Measurements from ENCODE around the gene PPM1H.

PPM1H gene

DNA sequence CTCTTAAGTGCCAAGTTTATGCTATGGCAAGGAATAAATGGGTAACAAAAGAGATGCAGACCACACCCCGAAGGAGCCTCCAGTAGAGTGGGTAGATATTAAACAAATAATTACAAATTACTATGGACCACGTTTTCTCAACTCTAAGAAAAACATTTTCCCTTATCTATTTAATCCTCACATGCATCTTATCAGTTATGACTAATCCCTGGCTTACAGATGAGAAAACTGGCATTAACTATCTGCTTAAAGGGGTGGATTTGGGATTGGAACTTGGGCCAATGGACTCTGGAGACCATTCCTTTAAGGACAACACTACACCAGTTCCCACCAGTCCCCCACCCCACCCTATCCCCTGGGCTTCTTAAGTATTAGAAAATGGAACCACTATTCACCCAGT is 26.3 kb downstream of the PPM1H start:
- no peak overlapping the region for H3K4me3 ChIP-seq (replicated peaks; ENCODE audit: low read depth, low read length)
- TF ChIP-seq, protein P1, sequence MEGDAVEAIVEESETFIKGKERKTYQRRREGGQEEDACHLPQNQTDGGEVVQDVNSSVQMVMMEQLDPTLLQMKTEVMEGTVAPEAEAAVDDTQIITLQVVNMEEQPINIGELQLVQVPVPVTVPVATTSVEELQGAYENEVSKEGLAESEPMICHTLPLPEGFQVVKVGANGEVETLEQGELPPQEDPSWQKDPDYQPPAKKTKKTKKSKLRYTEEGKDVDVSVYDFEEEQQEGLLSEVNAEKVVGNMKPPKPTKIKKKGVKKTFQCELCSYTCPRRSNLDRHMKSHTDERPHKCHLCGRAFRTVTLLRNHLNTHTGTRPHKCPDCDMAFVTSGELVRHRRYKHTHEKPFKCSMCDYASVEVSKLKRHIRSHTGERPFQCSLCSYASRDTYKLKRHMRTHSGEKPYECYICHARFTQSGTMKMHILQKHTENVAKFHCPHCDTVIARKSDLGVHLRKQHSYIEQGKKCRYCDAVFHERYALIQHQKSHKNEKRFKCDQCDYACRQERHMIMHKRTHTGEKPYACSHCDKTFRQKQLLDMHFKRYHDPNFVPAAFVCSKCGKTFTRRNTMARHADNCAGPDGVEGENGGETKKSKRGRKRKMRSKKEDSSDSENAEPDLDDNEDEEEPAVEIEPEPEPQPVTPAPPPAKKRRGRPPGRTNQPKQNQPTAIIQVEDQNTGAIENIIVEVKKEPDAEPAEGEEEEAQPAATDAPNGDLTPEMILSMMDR (IDR thresholded peaks at IDR 0.05; ENCODE audit: low read length, missing control alignments), result no peak
- DNase-seq (ENCODE audit: low read depth), result no peak

DNA sequence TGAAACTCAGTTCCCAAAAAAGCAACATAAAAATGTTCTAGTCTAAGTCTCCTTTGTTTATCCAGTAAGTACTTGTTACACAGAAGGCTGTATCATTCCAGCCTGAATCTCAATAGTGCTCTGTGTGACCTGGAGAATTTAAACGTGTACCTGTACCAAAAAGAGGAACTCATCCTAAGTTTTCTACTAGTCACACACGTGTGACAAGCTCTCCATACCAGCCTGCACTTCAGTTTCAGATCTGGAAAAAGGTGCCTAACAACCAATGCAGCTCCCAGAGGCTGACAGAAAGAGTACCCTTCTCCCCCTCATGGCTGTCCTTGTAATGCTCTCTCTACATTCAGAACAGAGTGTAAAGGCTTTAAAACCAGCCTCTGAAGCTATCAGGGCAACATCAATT is 27.4 kb downstream of the PPM1H start:
- no peak overlapping the region for H3K4me3 ChIP-seq (replicated peaks; ENCODE audit: low read depth, low read length)
- TF ChIP-seq, protein P1 (IDR thresholded peaks at IDR 0.05; ENCODE audit: low read length, missing control alignments), result no peak
- DNase-seq (ENCODE audit: low read depth), result no peak

DNA sequence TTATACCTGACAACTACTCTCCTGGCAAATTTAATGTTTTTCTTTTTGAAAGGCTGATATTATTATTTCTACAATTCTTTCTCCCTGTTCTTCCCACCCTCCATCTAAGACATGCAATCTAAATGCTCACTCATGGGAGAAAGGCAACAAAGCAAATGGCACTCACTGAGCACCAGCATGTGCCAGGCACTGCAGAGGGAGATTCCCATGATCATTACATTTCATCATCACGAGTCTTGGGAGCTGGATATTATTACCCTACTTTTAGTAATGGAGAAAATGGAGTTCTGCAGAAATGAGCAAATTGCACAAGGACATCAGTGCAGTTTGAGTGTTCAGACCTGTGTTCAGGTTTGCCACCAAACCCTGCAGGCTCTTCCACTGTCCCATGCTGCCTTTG is 27.9 kb downstream of the PPM1H start:
- H3K4me3 ChIP-seq (replicated peaks; ENCODE audit: low read depth, low read length), result no peak overlapping the region
- no peak for DNase-seq (ENCODE audit: low read depth)
- TF ChIP-seq, protein P1 (IDR thresholded peaks at IDR 0.05; ENCODE audit: low read length, missing control alignments), result no peak

DNA sequence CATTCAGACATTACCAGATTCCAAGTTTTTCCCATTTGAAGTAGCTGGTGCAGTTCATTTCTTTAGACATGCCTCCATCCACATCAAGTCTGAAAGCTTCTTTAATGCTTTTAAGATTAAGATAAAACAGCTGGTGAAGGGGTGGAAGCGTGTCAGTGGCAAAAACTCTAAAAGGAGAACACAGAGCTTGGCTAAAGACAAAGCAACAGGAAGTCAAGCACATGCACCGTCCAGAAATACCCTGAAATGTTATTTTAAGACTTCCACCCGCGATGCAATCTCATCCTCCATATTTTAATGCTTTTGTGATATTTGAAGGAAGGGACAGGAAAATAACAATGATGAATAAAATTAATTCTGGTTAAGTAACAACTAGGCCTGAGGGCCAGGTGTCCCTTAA is 31.8 kb downstream of the PPM1H start:
- no peak for DNase-seq (ENCODE audit: low read depth)
- H3K4me3 ChIP-seq (replicated peaks; ENCODE audit: low read depth, low read length), result no peak overlapping the region
- TF ChIP-seq, protein P1 (IDR thresholded peaks at IDR 0.05; ENCODE audit: low read length, missing control alignments), result no peak

DNA sequence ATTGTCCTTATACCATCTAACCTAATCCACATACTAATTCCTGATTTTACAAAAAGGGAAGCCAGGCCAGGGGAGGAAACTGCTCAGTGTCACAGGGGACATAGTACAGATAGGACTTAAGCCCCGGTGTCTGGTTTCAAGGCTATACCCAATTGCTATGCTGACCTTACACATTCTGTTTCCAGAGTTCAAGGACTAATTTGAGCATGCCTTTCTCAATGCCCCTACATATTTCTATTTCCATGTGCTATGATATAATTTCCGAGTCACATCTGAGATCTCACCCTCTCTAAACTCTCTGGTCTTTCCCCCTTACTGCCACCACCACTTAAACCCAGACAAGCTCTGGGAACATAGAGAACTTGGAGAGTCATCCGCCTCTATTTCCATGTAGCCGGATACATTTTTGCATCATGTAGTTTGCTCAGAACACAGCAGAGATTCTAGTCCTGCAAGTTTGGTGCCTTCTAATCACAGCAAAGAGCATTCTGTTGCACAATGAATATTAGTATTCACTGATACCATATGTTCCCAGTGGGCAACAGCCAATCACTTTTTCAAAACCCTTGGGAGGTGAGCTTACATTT is 34.2 kb downstream of the PPM1H start:
- H3K4me3 ChIP-seq (replicated peaks; ENCODE audit: low read depth, low read length), result no peak overlapping the region
- TF ChIP-seq, protein P1 (IDR thresholded peaks at IDR 0.05; ENCODE audit: low read length, missing control alignments), result no peak
- DNase-seq (ENCODE audit: low read depth), result no peak

DNA sequence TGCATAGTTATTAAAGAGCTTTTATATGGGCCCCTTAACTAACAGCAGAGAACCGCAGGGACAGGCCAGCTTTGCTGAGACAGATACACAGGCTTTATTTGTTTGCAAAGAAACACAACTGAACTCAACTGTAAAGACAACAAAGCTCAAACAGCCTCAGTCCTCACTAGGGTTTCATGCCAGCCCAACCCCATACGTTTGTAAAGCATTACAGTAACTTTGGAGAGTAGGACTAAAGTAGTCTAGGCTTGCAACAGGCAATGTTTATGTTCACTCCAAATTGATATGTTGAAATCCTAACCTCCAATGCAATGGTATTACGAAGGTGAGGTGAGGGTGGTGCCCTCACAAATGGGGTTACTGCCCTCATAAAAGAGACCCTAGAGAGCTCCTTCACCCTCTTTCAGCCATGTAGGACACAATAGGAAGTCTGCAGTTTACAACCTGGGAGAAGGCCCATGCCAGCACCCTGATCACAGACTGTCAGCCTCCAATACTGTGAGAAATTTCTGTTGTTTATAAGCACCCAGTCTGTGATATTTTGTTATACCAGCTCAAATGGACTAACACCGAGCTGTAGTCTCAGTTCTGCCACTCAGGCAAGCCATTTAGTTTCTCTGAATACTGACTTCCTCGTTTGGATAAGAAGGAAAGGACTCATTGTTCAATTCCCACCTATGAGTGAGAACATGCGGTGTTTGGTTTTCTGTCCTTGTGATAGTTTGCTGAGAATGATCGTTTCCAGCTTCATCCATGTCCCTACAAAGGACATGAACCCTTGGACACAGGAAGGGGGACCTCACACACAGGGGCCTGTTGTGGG is 35.2 kb downstream of the PPM1H start:
- no peak for DNase-seq (ENCODE audit: low read depth)
- TF ChIP-seq, protein P1 (IDR thresholded peaks at IDR 0.05; ENCODE audit: low read length, missing control alignments), result no peak
- no peak overlapping the region for H3K4me3 ChIP-seq (replicated peaks; ENCODE audit: low read depth, low read length)

All from fibroblast of pulmonary artery (primary cell).